Measurements from ENCODE around the gene PHC2.

PHC2 gene

DNA sequence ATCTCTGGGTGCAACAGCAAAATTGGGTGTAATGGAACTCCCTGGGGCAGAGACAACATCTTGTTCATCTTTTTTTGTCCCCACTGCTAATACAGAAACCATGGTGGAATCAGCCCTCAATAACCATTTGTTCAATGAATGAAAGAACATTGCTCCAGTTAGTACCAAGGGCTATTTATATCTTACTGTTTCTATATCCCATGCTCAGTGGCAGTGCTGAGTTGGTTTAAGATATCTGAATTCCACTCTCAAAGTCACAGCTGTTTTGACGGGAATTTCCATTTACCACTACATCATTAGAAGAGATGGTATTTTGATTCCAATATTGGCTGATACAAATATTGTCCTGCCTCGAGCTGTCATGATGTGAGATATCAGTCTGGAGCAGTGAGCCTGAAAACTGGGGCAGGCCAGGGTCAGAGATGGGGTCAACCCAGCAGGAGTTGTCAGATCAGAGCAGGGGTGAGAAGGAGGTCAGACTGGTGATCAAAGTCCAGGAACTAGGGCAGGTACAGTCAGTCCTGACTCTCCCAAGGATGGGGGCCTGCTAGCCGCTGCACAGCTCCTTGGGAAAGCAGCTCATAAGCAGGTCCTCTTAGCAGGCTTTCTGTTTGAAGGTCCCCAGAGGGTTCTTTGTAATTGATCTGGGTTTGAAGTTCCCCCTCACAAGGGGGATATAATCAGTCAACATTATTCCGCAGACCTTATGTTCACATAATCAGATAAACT, 5.8 kb upstream of the PHC2 start:
- no peaks in the 10 kb centered on the region for H3K36me3 ChIP-seq (ENCODE audit: control insufficient read depth in 2 of 2, insufficient read depth in 1 of 2, low read length in 2 of 2)
- no peak overlapping the region for H3K27ac ChIP-seq (ENCODE audit: extremely low read depth, low read depth, low read length)
- POLR2A ChIA-PET = no interaction called here
- peaks cover 12% of the 10 kb centered on the region for H3K4me1 ChIP-seq (ENCODE audit: control insufficient read depth, insufficient read depth, low read length)
- no peak for TF ChIP-seq ZNF140 (tag by site-specific recombination; IDR thresholded peaks at IDR 0.05)
- TF ChIP-seq MEIS1 (CRISPR knock-in tag; IDR thresholded peaks at IDR 0.05; ENCODE audit: borderline replicate concordance) = no peak
- TF ChIP-seq ZNF521 (tag by site-specific recombination; IDR thresholded peaks at IDR 0.05) = no peak
- TF ChIP-seq ZNF560 (tag by site-specific recombination; IDR thresholded peaks at IDR 0.05; ENCODE audit: borderline replicate concordance) = no peak
- TF ChIP-seq GFI1B (tag by site-specific recombination; IDR thresholded peaks at IDR 0.05) = no peak
- no peak for TF ChIP-seq ZNF2 (tag by site-specific recombination; IDR thresholded peaks at IDR 0.05)
- TF ChIP-seq ZNF416 (tag by site-specific recombination; IDR thresholded peaks at IDR 0.05) = no peak
- TF ChIP-seq, protein P1, sequence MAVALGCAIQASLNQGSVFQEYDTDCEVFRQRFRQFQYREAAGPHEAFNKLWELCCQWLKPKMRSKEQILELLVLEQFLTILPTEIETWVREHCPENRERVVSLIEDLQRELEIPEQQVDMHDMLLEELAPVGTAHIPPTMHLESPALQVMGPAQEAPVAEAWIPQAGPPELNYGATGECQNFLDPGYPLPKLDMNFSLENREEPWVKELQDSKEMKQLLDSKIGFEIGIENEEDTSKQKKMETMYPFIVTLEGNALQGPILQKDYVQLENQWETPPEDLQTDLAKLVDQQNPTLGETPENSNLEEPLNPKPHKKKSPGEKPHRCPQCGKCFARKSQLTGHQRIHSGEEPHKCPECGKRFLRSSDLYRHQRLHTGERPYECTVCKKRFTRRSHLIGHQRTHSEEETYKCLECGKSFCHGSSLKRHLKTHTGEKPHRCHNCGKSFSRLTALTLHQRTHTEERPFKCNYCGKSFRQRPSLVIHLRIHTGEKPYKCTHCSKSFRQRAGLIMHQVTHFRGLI (tag by site-specific recombination; IDR thresholded peaks at IDR 0.05) = no peak
- no peak for TF ChIP-seq ZNF174 (tag by site-specific recombination; IDR thresholded peaks at IDR 0.05)
- no peak for TF ChIP-seq ZNF335 (tag by site-specific recombination; conservative IDR thresholded peaks at IDR 0.05)
- TF ChIP-seq ZNF670 (tag by site-specific recombination; IDR thresholded peaks at IDR 0.05; ENCODE audit: low read depth) = no peak
- TF ChIP-seq SETDB1 (IDR thresholded peaks at IDR 0.05; ENCODE audit: insufficient read length, low read length) = no peak
- no peak for TF ChIP-seq ZNF837 (tag by site-specific recombination; IDR thresholded peaks at IDR 0.05)
- no peak for TF ChIP-seq MZF1 (tag by site-specific recombination; IDR thresholded peaks at IDR 0.05; ENCODE audit: borderline replicate concordance)
- no peaks in the 10 kb centered on the region for H3K9me3 ChIP-seq (ENCODE audit: control insufficient read depth, insufficient read depth, low read depth, low read length)
- CTCF ChIA-PET = interaction anchor here (0.9 to 1.0 kb wide), 3 partner anchors 19 to 197 kb away, joined by 3 to 5 read pairs (median 4); no protein-coding TSS in a partner anchor
- no peak overlapping the region for H3K4me3 ChIP-seq (ENCODE audit: low read depth, low read length)

DNA sequence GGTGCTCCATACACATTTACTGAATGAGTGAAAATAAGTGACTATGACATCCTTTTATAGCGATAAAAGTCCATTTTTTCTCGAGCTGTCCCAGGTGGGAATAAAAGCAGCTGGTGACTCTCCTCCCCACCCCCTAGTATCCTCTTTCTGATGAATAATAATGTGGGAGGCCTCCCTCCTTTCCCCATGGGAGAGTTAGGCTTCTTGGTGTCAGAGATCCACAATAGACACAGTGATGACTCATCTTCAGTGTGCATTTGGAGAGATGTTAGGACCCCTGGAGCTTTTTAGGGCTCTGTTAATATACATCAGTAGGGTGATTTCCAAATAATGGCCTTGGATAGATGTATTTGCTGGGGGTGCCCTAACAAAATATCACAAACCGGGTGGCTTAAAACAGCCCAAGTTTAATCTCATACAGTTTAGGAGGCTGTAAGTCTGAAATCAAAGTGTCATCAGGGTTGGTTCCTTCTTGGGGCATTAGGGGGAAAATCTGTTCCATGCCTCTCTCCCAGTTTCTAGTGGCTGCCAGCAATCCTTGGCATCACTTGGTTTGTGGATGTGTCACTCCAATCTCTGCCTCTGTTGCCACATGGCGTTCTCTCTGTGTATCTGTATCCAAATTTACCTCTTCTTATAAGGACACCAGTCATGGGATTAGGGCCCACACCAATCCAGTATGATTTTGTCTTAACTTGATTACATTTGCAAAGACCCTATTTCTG, 4.4 kb upstream of the PHC2 start:
- CTCF ChIA-PET = no interaction called here
- Histone ChIP-seq H3K27ac (ENCODE audit: extremely low read depth, low read depth, low read length) (no peak overlapping the region), H3K4me1 (ENCODE audit: control insufficient read depth, insufficient read depth, low read length) (peaks cover 12% of the 10 kb centered on the region), H3K9me3 (ENCODE audit: control insufficient read depth, insufficient read depth, low read depth, low read length) (no peaks in the 10 kb centered on the region), H3K4me3 (ENCODE audit: low read depth, low read length) (no peak overlapping the region), H3K36me3 (ENCODE audit: control insufficient read depth in 2 of 2, insufficient read depth in 1 of 2, low read length in 2 of 2) (no peaks in the 10 kb centered on the region)
- POLR2A ChIA-PET = no interaction called here
- no peak for TF ChIP-seq GFI1B (tag by site-specific recombination; IDR thresholded peaks at IDR 0.05)
- no peak for TF ChIP-seq ZNF2 (tag by site-specific recombination; IDR thresholded peaks at IDR 0.05)
- peak; percentile 48 for TF ChIP-seq ZIC2 (tag by site-specific recombination; IDR thresholded peaks at IDR 0.05)
- no peak for TF ChIP-seq REPIN1 (tag by site-specific recombination; IDR thresholded peaks at IDR 0.05; ENCODE audit: low read depth)
- no peak for TF ChIP-seq ZNF610 (tag by site-specific recombination; IDR thresholded peaks at IDR 0.05; ENCODE audit: borderline replicate concordance)
- no peak for TF ChIP-seq RBAK (tag by site-specific recombination; IDR thresholded peaks at IDR 0.05)
- TF ChIP-seq ZNF146 (tag by site-specific recombination; IDR thresholded peaks at IDR 0.05) = no peak
- 0 out of 2 replicates have a peak, but pooled peaks have one; percentile 18 for TF ChIP-seq EGR2 (tag by site-specific recombination; IDR thresholded peaks at IDR 0.05; ENCODE audit: low read depth)
- TF ChIP-seq ZNF248 (tag by site-specific recombination; IDR thresholded peaks at IDR 0.05) = no peak
- no peak for TF ChIP-seq ZNF624 (tag by site-specific recombination; IDR thresholded peaks at IDR 0.05)
- no peak; the same call in 1 of the 2 replicates for TF ChIP-seq ZFHX2 (tag by site-specific recombination; conservative IDR thresholded peaks at IDR 0.05)
- no peak for TF ChIP-seq ZNF416 (tag by site-specific recombination; IDR thresholded peaks at IDR 0.05)
- TF ChIP-seq, protein P2, sequence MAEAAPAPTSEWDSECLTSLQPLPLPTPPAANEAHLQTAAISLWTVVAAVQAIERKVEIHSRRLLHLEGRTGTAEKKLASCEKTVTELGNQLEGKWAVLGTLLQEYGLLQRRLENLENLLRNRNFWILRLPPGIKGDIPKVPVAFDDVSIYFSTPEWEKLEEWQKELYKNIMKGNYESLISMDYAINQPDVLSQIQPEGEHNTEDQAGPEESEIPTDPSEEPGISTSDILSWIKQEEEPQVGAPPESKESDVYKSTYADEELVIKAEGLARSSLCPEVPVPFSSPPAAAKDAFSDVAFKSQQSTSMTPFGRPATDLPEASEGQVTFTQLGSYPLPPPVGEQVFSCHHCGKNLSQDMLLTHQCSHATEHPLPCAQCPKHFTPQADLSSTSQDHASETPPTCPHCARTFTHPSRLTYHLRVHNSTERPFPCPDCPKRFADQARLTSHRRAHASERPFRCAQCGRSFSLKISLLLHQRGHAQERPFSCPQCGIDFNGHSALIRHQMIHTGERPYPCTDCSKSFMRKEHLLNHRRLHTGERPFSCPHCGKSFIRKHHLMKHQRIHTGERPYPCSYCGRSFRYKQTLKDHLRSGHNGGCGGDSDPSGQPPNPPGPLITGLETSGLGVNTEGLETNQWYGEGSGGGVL (tag by site-specific recombination; IDR thresholded peaks at IDR 0.05) = peak; percentile 25; the same call in 1 of the 2 replicates
- 0 out of 2 replicates have a peak, but pooled peaks have one; percentile 20 for TF ChIP-seq WT1 (tag by site-specific recombination; IDR thresholded peaks at IDR 0.05)
- TF ChIP-seq ZBTB7A (tag by site-specific recombination; IDR thresholded peaks at IDR 0.05; ENCODE audit: low read depth) = no peak
- TF ChIP-seq, protein P3, sequence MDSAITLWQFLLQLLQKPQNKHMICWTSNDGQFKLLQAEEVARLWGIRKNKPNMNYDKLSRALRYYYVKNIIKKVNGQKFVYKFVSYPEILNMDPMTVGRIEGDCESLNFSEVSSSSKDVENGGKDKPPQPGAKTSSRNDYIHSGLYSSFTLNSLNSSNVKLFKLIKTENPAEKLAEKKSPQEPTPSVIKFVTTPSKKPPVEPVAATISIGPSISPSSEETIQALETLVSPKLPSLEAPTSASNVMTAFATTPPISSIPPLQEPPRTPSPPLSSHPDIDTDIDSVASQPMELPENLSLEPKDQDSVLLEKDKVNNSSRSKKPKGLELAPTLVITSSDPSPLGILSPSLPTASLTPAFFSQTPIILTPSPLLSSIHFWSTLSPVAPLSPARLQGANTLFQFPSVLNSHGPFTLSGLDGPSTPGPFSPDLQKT (IDR thresholded peaks at IDR 0.05; ENCODE audit: borderline replicate concordance, low read depth, low read length) = no peak
- TF ChIP-seq ZNF514 (tag by site-specific recombination; IDR thresholded peaks at IDR 0.05) = no peak
- 0 out of 2 replicates have a peak, but pooled peaks have one; percentile 18 for TF ChIP-seq SP7 (tag by site-specific recombination; IDR thresholded peaks at IDR 0.05)
- no peak for TF ChIP-seq ZNF138 (tag by site-specific recombination; IDR thresholded peaks at IDR 0.05; ENCODE audit: borderline replicate concordance)
